Fibroblast of villous mesenchyme (primary cell): ENCODE results near the gene MKI67. TPM values are rescaled to one million over a fixed set of nuclear protein-coding genes. Genes with fewer than 3 reads are reported as not detected.
A peak's percentile ranks its signal among the peaks of the same experiment; 100 is the strongest.

Source experiments
- DNase-seq: peaks from one replicate; pipeline ENCODE4 v3.0.0-alpha.2; 2010; ENCODE audit warnings: low read depth
- H3K4me3 ChIP-seq: 2 replicates; pipeline ENCODE4 v1.5.1; 2011; ENCODE audit warnings: low read depth, mild to moderate bottlenecking, low read length
- total RNA-seq: library from RNA; depleted of rRNA; stranded (reverse); fragments of >200 nt; gene quantifications from 2 replicates; pipeline ENCODE4 v1.2.3, GENCODE V29; 2012
- TF ChIP-seq, protein P1 (sequence below): IDR thresholded peaks from 2 replicates; pipeline ENCODE4 v1.5.1; 2012; ENCODE audit warnings: low read depth, mild to moderate bottlenecking, low read length; ENCODE audit not compliant: insufficient read depth

Gene MKI67
- total RNA-seq, 1 donor, result 21.2 TPM

- H3K4me3 ChIP-seq, result no peak overlapping the region
- no peak for DNase-seq
- TF ChIP-seq, protein P1, sequence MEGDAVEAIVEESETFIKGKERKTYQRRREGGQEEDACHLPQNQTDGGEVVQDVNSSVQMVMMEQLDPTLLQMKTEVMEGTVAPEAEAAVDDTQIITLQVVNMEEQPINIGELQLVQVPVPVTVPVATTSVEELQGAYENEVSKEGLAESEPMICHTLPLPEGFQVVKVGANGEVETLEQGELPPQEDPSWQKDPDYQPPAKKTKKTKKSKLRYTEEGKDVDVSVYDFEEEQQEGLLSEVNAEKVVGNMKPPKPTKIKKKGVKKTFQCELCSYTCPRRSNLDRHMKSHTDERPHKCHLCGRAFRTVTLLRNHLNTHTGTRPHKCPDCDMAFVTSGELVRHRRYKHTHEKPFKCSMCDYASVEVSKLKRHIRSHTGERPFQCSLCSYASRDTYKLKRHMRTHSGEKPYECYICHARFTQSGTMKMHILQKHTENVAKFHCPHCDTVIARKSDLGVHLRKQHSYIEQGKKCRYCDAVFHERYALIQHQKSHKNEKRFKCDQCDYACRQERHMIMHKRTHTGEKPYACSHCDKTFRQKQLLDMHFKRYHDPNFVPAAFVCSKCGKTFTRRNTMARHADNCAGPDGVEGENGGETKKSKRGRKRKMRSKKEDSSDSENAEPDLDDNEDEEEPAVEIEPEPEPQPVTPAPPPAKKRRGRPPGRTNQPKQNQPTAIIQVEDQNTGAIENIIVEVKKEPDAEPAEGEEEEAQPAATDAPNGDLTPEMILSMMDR, result no peak
Observed at GRCh38 chr10:128158021-128158795, 32.0 kb upstream of the MKI67 start.

DNA sequence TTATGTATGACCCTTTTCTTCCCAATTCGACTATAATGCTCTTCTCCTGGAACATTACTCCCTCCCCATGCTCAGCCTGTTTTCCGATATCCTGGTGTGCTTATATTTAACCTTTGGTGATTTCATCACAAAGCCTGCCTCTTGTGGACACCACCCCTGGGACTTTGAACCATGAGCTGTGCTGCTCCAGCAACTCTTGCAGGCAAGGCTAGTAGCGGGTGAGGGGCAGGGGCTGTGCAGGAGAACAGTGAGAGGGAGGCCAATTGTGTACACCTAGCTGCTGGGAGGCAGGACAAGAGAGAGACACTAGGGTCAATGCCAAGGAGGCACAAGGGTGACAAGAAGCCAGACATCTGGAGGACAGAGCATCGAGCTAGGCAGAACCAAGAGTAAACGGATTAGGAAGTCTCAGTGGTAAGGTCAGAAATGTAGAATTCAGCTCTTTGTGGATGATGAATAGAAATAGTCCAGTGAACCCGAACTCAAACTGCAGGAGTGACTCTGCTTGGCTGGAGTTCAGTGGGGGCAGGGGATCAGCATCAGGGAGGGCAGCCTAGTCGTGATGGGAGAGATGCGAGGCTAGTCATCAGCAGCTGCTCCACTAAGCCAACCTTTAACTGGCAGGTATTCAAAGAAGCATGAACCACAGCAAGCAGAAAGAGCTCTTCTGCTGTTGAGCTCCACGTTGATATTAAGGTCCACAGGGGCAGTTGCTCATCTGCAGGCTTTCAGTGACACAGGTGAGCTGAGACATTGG, 31.0 kb upstream of the MKI67 start:
- no peak for DNase-seq
- H3K4me3 ChIP-seq, result no peak overlapping the region
- TF ChIP-seq, protein P1, result no peak

DNA sequence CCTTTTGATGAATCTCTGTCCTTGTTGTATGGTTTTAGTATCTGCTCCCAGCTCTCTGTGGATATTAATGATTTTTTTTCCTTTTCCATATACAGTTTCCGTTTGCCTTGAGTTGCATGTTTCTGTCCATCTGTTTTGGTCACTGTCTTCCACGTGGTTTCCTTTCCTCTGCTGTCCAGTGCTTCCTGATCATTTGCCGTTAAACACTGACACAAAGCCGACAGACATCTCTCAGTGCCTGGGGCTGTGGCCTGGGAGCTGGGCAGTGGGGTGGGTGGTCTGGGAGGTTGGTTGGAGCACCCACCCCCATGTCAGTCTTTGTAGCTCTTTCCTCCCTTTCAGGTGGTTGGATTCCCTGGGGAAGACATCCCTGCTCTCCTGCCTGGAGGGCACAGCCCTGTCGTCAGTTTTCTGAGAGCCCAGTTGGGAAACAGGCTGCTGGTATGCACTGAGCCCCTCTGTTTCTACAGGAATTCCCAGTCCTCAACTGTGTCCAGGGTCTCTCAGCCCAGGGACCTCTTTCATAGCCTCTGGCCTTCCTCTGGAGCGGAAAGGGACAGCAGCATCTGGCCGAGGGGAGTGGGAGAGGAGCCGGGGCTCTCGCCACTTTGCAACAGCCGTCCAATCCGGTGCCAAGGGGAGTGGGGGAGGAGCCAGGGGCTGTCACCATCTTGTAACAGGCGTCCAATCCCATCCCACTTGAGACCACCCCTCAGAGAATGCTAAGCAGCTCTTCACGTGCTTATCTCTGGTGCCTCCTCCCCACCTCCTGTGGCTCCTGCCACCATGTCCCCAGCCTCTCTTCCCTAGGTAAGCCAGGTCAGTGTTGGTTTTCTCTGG, 26.7 kb upstream of the MKI67 start:
- H3K4me3 ChIP-seq, result no peak overlapping the region
- DNase-seq, result no peak
- TF ChIP-seq, protein P1, result no peak

DNA sequence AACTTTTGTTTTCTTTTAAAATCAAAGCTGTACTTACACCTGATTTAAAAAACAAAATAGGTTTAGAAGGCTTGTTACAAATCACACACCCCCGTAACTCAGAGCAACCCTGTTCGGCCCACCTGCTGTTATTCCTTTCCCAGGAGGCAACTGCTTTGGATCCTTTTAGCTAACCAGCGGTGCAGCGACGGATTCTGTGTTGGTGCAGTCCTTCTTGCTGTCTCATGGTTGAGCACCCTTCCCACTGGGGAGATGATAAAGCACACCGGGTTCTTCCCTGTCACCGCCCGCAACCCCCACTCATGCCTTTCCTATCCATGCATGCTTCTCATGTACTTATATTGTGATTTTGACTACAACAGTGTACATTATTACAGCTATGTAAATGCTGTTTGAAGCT, 24.8 kb upstream of the MKI67 start:
- TF ChIP-seq, protein P1, result no peak
- H3K4me3 ChIP-seq, result no peak overlapping the region
- DNase-seq, result no peak

DNA sequence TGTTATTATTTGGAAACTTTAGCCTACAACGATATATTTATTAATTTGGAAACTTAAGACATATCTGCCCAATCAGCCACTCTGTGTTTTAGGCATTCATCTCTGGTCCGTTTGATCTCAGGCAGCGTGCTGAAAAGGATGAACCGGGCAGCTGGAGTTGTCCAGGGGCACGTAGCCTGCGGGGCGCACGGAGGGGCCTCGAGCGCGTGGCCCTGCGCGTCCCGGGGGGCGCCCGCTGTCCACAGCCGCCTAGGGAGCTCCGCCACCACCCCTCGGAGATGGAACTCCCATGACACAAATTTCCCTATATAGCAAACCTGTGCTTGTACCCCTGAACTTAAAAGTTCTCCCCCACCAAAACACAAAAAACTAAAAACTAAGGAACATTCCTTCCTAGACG, 24.3 kb upstream of the MKI67 start:
- H3K4me3 ChIP-seq, result peak overlapping the region; percentile 68
- DNase-seq, result no peak
- TF ChIP-seq, protein P1, result no peak

GRCh38 chr10:128150045-128150493, 23.8 kb upstream of the MKI67 start:
- TF ChIP-seq, protein P1, result peak; percentile 90
- H3K4me3 ChIP-seq, result peak overlapping the region; percentile 68
- DNase-seq, result peak; percentile 69
